NCI-H2029 (cell line): Measurements from ENCODE around the gene CCDC152.
"Not testable (repeated sequence)": the region's sequence is repeated elsewhere in the genome, so short reads cannot be mapped to it uniquely, and the experiment has no call there.

Experiments
- DNase-seq: peaks from one replicate; lab custom pipeline; 2025; lab: John Stamatoyannopoulos, UW

The CCDC152 gene, protein sequence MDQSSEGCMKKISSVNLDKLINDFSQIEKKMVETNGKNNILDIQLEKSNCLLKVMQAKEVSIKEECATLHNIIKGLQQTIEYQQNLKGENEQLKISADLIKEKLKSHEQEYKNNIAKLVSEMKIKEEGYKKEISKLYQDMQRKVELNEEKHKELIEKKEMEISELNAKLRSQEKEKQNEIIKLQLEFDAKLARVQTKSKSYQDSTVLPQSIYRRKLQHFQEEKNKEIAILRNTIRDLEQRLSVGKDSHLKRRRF

DNA sequence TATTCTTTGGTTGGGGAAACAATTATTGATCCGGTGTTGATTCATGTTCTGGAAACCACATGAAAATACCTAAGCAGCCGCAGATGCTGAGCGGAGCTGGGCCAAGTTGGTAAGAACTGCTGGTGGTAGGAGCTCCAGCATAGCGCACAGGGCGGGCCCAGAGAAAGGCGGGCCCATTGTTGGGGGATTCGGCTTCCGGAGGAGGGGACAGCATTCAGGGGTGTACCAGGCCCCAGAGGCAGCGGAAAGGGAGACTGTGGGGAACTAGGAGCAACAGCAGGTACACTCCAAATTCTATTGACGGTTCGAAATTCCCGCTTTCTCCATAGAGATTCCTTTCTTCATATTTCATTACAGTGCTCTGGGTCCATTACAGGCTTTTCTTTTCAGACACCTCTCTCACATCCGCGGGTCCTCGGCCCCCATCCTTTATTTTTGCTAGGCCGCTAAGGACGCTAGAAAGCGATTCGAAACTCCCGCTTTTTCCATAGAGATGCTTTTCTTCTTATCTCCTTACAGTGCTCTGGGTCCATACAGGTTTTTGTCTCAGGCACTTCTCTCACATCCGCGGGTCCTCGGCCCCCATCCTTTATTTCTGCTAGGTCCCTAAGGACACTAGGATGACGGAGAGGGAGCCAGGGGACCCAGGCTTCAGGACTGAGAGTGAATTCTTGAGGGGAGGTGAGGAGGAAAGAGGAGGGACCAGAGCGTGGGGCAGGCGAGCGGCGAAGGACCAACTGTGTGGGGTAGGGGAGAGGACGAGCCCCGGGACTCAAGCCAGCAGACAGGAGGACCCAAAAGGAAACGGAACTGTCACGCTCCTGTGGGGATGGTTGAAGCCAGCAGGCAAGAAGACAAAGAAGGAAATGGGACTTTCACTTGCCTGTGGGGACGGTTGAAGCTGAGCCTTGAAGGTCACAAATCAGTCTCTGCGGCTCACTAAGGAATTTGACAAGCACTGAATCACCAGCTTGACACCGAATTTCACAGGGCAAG lies at the start of gene CCDC152:
TSS of gene CCDC152 (plus strand) at position 213 of the 996 bp plus-strand sequence. CDS start 2,304 bp downstream, outside the sequence.
- DNase-seq, result no peak

DNA sequence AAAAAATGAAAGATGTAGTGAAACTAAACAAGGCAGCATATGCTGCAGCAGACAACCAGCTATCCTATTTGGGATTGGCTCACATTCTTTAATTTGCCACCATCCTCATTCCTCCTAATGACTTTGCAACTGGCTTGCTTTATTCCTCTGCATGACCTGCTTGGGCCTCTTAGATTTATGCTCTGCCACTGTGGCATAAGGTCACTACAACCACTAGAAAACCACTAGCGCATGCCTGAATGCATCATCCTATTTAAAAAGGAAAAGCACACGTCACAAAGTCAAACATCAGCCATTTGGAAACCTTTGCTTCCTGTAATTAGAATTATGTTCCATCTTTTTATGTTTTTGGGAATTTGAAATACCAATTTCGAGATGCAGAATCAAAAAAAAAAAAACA lies 40.8 kb upstream of the CCDC152 start:
- DNase-seq, result no peak

DNA sequence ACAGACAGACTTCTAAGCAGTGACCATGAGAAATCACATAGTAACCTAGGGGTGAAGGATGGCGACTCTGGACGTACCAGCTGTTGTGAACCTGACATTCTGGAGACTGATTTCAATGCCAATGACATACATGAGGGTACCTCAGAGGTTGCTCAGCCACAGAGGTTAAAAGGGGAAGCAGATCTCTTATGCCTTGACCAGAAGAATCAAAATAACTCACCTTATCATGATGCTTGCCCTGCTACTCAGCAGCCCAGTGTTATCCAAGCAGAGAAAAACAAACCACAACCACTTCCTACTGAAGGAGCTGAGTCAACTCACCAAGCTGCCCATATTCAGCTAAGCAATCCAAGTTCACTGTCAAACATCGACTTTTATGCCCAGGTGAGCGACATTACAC lies 38.0 kb upstream of the CCDC152 start:
- no peak for DNase-seq

DNA sequence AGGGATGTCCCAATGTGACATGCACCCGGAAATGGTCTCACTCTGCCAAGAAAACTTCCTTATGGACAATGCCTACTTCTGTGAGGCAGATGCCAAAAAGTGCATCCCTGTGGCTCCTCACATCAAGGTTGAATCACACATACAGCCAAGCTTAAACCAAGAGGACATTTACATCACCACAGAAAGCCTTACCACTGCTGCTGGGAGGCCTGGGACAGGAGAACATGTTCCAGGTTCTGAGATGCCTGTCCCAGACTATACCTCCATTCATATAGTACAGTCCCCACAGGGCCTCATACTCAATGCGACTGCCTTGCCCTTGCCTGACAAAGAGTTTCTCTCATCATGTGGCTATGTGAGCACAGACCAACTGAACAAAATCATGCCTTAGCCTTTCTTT lies 37.6 kb upstream of the CCDC152 start:
- DNase-seq, result no peak

DNA sequence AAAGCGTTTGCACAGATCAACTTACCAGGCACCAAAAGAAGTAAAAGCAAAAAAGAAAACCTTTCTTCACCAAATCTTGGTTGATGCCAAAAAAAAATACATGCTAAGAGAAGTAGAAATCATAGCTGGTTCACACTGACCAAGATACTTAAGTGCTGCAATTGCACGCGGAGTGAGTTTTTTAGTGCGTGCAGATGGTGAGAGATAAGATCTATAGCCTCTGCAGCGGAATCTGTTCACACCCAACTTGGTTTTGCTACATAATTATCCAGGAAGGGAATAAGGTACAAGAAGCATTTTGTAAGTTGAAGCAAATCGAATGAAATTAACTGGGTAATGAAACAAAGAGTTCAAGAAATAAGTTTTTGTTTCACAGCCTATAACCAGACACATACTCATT lies 36.4 kb upstream of the CCDC152 start:
- DNase-seq, result no peak

DNA sequence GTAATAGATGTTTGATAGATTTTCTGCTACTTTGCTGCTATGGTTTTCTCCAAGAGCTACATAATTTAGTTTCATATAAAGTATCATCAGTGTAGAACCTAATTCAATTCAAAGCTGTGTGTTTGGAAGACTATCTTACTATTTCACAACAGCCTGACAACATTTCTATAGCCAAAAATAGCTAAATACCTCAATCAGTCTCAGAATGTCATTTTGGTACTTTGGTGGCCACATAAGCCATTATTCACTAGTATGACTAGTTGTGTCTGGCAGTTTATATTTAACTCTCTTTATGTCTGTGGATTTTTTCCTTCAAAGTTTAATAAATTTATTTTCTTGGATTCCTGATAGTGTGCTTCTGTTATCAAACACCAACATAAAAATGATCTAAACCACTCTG lies 35.1 kb upstream of the CCDC152 start:
- DNase-seq, result no peak

DNA sequence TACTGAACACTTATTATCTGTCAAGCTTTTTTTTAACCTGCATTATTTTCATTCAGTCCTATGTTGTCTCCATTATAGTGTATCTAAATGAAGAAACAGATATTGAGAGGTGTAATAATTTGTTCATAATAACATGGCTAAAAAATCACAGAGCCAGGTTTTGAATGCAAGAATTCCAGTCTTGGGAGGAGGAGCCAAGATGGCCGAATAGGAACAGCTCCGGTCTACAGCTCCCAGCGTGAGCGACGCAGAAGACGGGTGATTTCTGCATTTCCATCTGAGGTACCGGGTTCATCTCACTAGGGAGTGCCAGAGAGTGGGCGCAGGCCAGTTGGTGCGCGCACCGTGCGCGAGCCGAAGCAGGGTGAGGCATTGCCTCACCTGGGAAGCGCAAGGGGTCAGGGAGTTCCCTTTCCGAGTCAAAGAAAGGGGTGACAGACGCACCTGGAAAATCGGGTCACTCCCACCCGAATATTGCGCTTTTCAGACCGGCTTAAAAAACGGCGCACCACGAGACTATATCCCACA lies 22.0 kb upstream of the CCDC152 start:
- DNase-seq, result not testable (repeated sequence)

DNA sequence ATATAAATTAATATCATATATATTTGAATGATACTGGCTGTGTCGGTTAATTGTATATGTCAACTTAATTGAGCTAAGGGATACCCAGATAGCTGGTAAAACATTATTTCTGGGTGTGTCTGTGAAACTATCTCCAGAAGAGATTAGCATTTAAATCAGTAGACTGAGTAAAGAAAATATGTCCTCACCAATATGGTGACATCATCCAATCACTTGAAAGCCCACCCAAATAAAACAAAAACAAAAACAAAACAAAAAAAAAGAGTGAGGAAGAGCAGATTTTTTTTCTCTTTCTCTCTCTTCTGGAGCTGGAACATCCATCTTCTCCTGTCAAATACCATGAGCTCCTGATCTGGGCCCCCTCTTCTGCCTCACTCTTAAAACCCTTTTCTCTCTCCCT lies 15.7 kb upstream of the CCDC152 start:
- DNase-seq, result no peak

DNA sequence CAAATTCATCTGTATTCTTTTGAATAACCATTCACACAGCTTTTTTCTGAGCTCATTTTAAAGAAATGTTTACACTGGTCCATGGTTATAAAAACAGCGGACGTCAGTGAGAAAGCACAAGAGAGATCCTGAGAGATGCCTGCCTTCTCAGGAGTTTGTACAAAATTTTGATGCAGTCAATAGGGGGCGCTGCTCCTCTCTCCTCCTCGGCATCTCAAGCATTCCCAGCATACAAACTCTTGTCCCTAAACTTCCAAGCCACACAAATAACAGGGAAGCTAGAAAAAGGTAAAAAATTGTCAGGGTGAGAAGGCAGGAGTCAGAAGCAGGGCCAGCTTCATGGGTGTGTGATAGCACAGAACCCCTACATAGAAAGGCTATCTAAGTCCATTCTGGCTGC lies 11.2 kb upstream of the CCDC152 start:
- DNase-seq, result no peak

DNA sequence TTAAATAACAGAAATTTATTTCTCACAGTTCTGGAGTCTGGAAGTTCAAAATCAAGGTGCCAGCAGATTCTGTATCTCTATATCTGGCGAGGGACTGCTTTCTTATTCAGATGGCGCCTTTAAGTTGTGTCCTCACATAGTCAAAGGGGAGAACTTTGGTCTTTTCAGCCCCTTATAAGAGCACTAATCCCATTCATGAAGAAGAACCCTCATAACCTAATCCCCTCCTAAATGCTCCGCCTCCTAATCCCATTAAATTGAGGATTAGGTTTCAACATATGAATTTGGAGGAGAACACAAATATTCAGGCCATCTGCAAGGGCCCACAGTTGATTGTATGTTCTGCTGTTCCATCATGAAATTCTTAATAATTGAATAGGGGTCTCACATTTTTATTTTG lies 10.8 kb upstream of the CCDC152 start:
- no peak for DNase-seq

DNA sequence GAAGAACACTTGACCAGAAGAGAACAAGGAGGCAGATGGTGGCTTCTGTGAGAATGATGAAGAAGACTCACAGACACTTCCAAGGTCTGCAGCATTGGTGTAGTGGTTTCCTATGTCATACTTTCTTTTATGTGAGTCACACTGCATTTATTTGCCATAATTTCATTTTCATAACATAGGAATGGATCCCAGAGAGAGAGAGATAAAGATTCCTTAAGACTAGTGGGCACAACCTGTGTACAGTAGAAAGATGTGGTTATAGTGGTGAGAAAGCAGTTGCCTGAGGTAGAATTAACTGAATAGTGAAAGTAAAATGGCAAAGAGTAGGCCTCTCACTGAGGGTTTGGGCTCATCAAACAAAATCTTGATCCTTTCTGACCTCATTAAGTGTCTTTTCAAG lies 7.6 kb upstream of the CCDC152 start:
- no peak for DNase-seq

DNA sequence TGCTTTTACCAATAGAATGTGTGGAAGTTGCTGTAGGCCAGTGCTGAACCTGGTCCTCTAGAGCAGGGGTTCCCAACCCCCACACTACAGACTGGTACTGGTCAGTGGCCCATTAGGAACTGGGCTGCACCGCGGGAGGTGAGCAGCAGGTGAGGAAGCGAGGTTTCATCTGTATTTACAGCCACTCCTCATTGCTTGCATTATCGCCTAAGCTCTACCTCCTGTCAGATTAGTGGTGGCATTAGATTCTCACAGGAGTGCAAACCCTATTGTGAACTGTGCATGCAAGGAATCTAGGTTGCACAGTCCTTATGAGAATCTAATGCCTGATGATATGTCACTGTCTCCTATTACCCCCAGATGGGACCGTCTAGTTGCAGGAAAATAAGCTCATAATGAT lies 6.1 kb upstream of the CCDC152 start:
- DNase-seq, result no peak

DNA sequence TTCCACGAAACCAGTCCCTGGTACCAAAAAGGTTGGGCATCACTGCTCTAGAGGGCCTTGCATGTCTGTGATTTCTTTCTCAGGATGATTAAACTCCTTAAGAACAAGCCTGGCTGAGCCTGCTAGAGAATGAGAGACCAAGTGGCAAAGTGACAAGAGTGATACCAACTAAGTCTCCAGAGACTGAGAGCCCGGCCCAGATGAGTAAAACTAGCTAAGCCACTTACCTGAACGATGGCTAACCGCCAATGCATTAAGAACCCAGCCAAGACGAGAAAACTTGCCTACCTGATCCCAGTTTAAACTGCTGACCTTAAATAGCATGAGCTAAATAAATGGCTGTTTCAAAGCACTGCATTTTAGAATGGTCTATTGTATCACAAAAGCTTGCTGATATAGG lies 5.6 kb upstream of the CCDC152 start:
- DNase-seq, result no peak

DNA sequence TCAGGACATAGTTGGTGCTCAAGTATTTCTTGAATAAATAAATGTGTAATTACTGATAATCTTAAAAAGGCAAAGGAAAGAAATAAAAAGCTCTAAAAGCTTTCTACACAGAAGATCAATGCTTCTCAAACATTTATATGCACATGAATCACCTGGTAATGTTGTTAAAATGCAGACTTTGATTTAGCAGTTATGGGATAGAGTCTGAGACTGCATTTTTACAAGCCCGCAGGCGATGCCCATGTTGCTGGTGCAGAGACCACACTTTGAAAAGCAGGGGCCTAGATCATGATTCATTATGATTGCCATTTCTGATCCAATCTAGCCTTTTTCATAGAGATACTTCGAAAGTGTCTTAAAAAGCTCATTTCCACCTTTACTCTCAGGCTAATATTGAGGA lies 3.5 kb upstream of the CCDC152 start:
- no peak for DNase-seq

DNA sequence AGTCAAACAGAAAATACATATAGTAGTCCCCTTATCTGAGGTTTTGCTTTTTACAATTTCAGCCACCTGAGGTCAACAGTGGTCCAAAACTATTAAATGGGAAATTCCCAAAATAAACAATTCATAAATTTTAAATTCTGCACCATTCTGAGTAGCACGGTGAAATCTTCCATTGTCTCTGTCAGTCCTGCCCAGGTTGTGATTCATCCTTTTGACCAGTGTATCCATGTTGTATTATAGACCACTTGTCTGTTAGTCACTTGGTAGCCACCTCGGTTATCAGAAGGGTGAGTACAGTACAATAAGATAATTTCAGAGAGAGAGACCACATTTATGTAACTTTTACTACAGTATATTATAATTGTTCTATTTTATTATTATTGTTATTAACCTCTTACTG lies 2.8 kb downstream of the CCDC152 start:
- DNase-seq, result no peak

DNA sequence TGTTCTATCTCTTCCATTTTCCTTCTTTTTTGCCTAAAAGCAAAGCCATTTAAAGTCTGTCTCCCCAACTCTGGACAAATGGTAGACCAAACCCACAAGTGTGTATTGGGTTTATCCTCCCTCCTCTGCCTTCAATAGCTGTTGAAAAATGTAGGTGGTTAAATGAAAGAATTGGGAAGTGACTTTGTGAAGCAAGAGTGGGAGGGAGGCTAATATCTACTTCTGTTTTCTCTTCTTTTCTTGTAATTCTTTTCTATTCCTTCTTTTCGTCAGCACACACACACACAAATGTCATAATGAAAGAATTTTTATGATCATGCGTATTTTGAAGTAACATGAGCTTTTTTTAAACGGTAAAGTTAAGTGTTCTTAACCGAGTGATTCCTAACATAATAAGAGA lies 3.8 kb downstream of the CCDC152 start:
- DNase-seq, result no peak

DNA sequence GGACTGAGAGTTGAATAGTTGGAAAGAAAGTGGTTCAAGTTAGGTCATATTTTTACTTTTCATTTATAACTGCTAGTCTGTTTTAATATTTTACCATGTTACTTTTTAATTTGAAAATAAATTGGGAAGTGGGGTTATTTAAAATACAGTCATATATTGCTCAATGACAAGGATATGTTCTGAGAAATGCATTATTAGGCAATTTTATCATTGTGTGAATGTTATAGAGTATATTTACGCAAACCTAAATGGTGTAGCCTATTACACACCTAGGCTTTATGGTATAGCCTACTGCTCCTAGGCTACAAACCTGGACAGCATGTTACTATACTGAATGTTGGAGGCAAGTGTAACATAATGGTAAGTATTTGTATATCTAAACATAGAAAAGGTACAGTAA lies 5.2 kb downstream of the CCDC152 start:
- no peak for DNase-seq

DNA sequence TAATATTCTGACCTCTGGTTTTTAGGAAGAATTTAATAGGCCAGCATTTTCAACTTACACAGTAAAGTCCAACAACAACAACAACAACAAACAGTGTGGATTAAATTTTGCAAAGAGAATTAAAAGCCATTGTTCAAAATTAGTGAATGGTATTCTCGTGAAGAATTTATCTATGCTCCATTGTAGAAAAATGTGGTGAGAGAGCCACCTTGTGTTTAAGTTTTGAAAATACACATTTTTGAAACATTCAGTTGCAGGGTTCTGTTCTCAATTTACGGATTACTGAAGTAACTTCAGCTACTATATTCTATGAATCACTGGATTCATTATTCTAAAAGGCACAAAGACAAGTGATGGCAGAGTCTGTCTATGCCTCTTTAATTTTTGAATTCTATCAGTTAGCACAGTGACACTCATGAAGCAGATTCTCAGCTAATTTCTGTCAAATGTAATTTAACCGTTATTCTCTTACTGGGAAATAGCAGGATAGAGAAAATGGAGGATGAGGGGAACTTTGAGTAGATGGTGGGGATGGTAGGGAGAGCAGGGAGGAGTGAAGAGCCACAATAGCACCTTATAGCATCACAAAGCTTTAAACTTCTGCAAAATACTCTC lies 11.0 kb downstream of the CCDC152 start:
- peak; percentile 14 for DNase-seq

DNA sequence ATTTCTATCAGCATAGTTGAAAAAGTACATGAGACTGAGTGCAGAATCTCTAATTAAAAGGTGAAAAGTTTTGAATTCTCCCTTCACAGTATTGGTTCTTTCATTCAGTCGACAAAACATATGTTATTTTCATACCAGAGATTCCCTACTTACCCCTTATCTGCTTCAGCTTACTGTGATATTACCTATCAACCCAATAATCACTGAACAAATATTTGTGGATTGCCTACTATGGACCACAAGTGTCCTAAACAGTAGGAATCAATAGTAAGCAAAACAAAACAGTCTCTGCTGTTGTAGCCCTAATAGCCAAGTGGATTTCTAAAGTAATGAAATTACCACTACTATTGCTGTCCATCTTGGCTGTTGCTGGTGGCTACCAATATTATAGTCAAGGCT lies 11.5 kb downstream of the CCDC152 start:
- no peak for DNase-seq

DNA sequence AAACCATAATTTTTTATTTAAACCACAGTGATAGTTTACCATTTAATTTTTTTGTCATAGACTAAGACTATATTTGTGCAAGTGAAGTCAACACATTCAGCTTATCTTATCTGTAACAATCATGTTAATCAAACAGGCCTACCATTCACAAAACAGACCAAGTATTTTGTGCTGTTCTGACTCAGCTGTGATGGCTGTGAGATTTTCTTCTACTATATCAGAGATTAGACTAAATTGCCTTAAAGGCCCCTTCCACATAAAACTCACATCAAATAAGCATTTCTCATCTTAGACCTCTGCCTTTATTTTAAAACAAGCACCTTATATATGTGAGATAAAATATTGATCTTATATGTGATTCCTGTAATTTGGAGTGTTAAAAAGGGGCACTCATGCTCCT lies 13.4 kb downstream of the CCDC152 start:
- no peak for DNase-seq

DNA sequence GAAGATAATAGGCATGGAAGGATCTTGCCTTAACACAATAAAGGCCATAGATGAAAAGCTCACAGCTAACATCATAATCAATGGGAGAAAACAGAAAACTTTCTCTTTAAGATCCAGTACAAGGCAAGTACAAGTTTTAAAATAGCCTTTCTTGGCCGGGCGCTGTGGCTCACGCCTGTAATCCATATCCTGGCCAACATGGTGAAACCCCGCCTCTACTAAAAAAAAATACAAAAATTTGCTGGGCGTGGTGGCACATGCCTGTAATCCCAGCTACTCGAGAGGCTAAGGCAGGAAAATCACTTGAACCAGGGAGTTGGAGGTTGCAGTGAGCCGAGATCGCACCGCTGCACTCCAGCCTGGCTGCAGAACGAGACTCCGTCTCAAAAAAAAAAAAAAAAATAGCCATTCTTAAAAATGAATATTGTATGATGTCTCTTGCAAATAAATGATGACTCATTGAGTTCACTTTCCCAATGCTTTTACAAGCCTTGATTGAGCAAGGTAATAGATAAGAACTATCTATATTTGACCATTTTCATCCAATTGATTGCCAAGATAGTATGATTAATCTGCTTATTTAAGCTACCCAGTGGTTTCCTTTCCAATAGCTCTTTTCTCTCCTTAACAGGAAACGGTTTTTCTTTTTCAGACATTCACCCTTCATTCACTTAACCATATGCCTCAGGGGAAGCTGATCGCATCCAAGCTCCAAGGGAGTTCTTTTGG lies 15.8 kb downstream of the CCDC152 start:
- no peak for DNase-seq

DNA sequence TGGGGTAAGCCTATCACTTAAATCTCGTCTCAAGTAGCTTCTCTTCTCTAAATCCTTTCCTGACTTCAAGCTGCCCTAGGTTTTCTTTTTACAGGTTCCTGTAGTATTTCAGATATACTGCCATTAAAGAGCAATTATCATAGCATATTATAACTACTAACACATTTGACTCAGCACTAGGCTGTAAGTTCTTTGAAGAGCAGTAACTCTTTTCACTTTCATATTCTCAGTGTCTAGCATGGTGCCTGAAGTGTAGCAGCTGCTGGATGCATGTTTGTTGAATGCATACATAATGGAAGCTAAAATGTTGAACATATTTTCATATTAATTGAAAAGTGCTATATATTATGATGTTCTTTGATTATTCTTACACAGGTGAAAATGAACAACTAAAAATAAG lies 22.5 kb downstream of the CCDC152 start:
- no peak for DNase-seq
